Measurements from ENCODE around the gene TCF4.

GRCh38 chr18:55287149-55287806 lies 300.7 kb downstream of the TCF4 start:
- TF ChIP-seq, protein P1, sequence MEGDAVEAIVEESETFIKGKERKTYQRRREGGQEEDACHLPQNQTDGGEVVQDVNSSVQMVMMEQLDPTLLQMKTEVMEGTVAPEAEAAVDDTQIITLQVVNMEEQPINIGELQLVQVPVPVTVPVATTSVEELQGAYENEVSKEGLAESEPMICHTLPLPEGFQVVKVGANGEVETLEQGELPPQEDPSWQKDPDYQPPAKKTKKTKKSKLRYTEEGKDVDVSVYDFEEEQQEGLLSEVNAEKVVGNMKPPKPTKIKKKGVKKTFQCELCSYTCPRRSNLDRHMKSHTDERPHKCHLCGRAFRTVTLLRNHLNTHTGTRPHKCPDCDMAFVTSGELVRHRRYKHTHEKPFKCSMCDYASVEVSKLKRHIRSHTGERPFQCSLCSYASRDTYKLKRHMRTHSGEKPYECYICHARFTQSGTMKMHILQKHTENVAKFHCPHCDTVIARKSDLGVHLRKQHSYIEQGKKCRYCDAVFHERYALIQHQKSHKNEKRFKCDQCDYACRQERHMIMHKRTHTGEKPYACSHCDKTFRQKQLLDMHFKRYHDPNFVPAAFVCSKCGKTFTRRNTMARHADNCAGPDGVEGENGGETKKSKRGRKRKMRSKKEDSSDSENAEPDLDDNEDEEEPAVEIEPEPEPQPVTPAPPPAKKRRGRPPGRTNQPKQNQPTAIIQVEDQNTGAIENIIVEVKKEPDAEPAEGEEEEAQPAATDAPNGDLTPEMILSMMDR (IDR thresholded peaks at IDR 0.05): no peak
- TF ChIP-seq POLR2AphosphoS5 (IDR thresholded peaks at IDR 0.05) (no peak), EP300 (IDR thresholded peaks at IDR 0.05) (no peak)

All from suprapubic skin (tissue), 4 donors.